CD4-positive, CD25-positive, alpha-beta regulatory T cell (primary cell): ENCODE data around the gene AAMP. TPM values are rescaled to one million over a fixed set of nuclear protein-coding genes. Genes with fewer than 3 reads are reported as not detected.
A peak's percentile ranks its signal among the peaks of the same experiment; 100 is the strongest.

Experiments used
- ATAC-seq, 2 donors: fragments of 150-1000 bp; cut with Tn5 transposase; one replicate each; pipeline ENCODE4 v1.10.0; 2021; ENCODE audit warnings: low read depth in 2 of 2, moderate number of reproducible peaks in 2 of 2, moderate library complexity in 1 of 2
- DNase-seq, 3 donors: peaks; one replicate each; pipeline versions ENCODE4 v3.0.0 to v3.0.0-alpha.2; 2012 to 2022; ENCODE audit warnings: mixed read lengths in 1 of 3
- H3K27ac ChIP-seq: one replicate; pipeline ENCODE4 v1.7.0; 2013; ENCODE audit warnings: mild to moderate bottlenecking, low read length; ENCODE audit not compliant: insufficient read depth, poor library complexity, severe bottlenecking
- H3K27me3 ChIP-seq: one replicate; pipeline ENCODE4 v1.7.0; 2013; ENCODE audit warnings: low read length; ENCODE audit not compliant: control insufficient read depth, insufficient read depth
- H3K36me3 ChIP-seq: one replicate; pipeline ENCODE4 v1.7.0; 2013; ENCODE audit warnings: mild to moderate bottlenecking, low read length, moderate library complexity; ENCODE audit not compliant: control insufficient read depth, insufficient read depth
- H3K4me1 ChIP-seq: 2 replicates; pipeline ENCODE4 v1.7.0; 2013; ENCODE audit warnings: mild to moderate bottlenecking, low read length; ENCODE audit not compliant: insufficient read depth, control insufficient read depth, poor library complexity, severe bottlenecking
- H3K4me3 ChIP-seq: one replicate; pipeline ENCODE4 v1.7.0; 2013; ENCODE audit warnings: low read depth, mild to moderate bottlenecking, low read length, moderate library complexity
- H3K9me3 ChIP-seq, 2 experiments: 1 replicate in 1 of 2; 2 replicates in 1 of 2; pipeline ENCODE4 v1.7.0; 2013; ENCODE audit warnings: low read length in 2 of 2, mild to moderate bottlenecking in 1 of 2, moderate library complexity in 1 of 2; ENCODE audit not compliant: control insufficient read depth in 2 of 2
- H3K27ac Mint-ChIP-seq, 3 donors: one replicate each; pipeline ENCODE4 v1.8.0; 2020 to 2022; ENCODE audit warnings: mild to moderate bottlenecking in 3 of 3, mixed read lengths in 3 of 3, moderate library complexity in 2 of 3
- H3K27me3 Mint-ChIP-seq: one replicate; pipeline ENCODE4 v1.8.0; 2022; ENCODE audit warnings: mild to moderate bottlenecking, mixed read lengths
- H3K36me3 Mint-ChIP-seq: one replicate; pipeline ENCODE4 v1.8.0; 2020; ENCODE audit warnings: mixed read lengths
- H3K4me1 Mint-ChIP-seq, 4 donors: one replicate each; pipeline ENCODE4 v1.8.0; 2020 to 2022; ENCODE audit warnings: mixed read lengths in 4 of 4, mild to moderate bottlenecking in 1 of 4
- H3K4me3 Mint-ChIP-seq, 4 donors: one replicate each; pipeline ENCODE4 v1.8.0; 2020 to 2022; ENCODE audit warnings: mild to moderate bottlenecking in 4 of 4, mixed read lengths in 4 of 4, moderate library complexity in 3 of 4
- H3K9me3 Mint-ChIP-seq, 7 donors: one replicate each; pipeline ENCODE4 v1.8.0; 2020 to 2022; ENCODE audit warnings: mixed read lengths in 7 of 7, mild to moderate bottlenecking in 3 of 7, moderate library complexity in 2 of 7
- polyA plus RNA-seq, 4 donors: library from polyadenylated mRNA; unstranded; fragments of 300-500 nt; fragmentation: Illumina TruSeq; gene quantifications; one replicate each; pipeline ENCODE4 v1.2.3, GENCODE V29; 2021
- total RNA-seq: library from RNA; stranded (reverse); gene quantifications from one replicate; pipeline ENCODE4 v1.2.3, GENCODE V29; 2022

Gene AAMP
- total and polyA plus RNA-seq, 5 donors from 2014 or later, result 55.8 to 92.2 (median 87.8) TPM

- peaks cover 76% of the 10 kb centered on the region for H3K36me3 ChIP-seq
- H3K27ac ChIP-seq, result peak overlapping the region; percentile 78
- Mint-ChIP-seq H3K4me1 (peaks cover 32 to 82% (median 61%) of the 10 kb centered on the region in 4 donors), H3K27ac (peak overlapping the region; percentile 42 to 87 (median 60)), H3K27me3 (no peaks in the 10 kb centered on the region), H3K36me3 (peaks cover 51% of the 10 kb centered on the region), H3K9me3 (no peaks in the 10 kb centered on the region), H3K4me3 (peak overlapping the region in 3 of 4 donors; percentile 4 to 77 (median 58))
- ATAC-seq (no peak), DNase-seq (peak in 1 of 3 donors; percentile 38)
- peaks cover 61% of the 10 kb centered on the region for H3K4me1 ChIP-seq
- peak overlapping the region; percentile 68 for H3K4me3 ChIP-seq
- H3K9me3 ChIP-seq, result no peaks in the 10 kb centered on the region
- no peaks in the 10 kb centered on the region for H3K27me3 ChIP-seq
These were observed 40.1 kb downstream of the AAMP start for GRCh38 chr2:218229851-218230250.

GRCh38 chr2:218229239-218229638 is 40.7 kb downstream of the AAMP start:
- no peaks in the 10 kb centered on the region for H3K9me3 ChIP-seq
- H3K4me3 ChIP-seq, result peak overlapping the region; percentile 68
- Mint-ChIP-seq H3K9me3 (no peaks in the 10 kb centered on the region), H3K27me3 (no peaks in the 10 kb centered on the region), H3K27ac (peak overlapping the region; percentile 87 to 92 (median 92)), H3K36me3 (peaks cover 53% of the 10 kb centered on the region), H3K4me3 (peak overlapping the region; percentile 63 to 93 (median 78)), H3K4me1 (peaks cover 32 to 85% (median 62%) of the 10 kb centered on the region in 4 donors)
- peak; percentile 30 to 86 (median 64) for DNase-seq
- H3K36me3 ChIP-seq, result peaks cover 76% of the 10 kb centered on the region
- H3K27me3 ChIP-seq, result no peaks in the 10 kb centered on the region
- peaks cover 67% of the 10 kb centered on the region for H3K4me1 ChIP-seq
- peak overlapping the region; percentile 78 for H3K27ac ChIP-seq
- ATAC-seq, result peak; percentile 93 to 94

- Mint-ChIP-seq H3K9me3 (no peaks in the 10 kb centered on the region), H3K4me3 (peak overlapping the region; percentile 26 to 93 (median 78)), H3K27ac (peak overlapping the region; percentile 87 to 92 (median 92)), H3K36me3 (peaks cover 52% of the 10 kb centered on the region), H3K27me3 (no peaks in the 10 kb centered on the region), H3K4me1 (peaks cover 38 to 86% (median 66%) of the 10 kb centered on the region in 4 donors)
- H3K27me3 ChIP-seq, result no peaks in the 10 kb centered on the region
- peak overlapping the region; percentile 78 for H3K27ac ChIP-seq
- H3K9me3 ChIP-seq, result no peaks in the 10 kb centered on the region
- H3K4me1 ChIP-seq, result peaks cover 74% of the 10 kb centered on the region
- DNase-seq, result no peak
- H3K36me3 ChIP-seq, result peaks cover 76% of the 10 kb centered on the region
- ATAC-seq, result no peak
- peak overlapping the region; percentile 68 for H3K4me3 ChIP-seq
These were observed 41.4 kb downstream of the AAMP start for GRCh38 chr2:218228366-218229090.

- H3K27me3 ChIP-seq, result no peaks in the 10 kb centered on the region
- no peak for ATAC-seq
- peaks cover 87% of the 10 kb centered on the region for H3K4me1 ChIP-seq
- Mint-ChIP-seq H3K9me3 (no peaks in the 10 kb centered on the region), H3K36me3 (peaks cover 46% of the 10 kb centered on the region), H3K27me3 (no peaks in the 10 kb centered on the region), H3K4me3 (peak overlapping the region in 3 of 4 donors; percentile 38 to 72 (median 54)), H3K27ac (peak overlapping the region; percentile 60 to 86 (median 65)), H3K4me1 (peaks cover 43 to 92% (median 69%) of the 10 kb centered on the region in 4 donors)
- peak overlapping the region; percentile 30 for H3K27ac ChIP-seq
- H3K36me3 ChIP-seq, result peaks cover 73% of the 10 kb centered on the region
- H3K9me3 ChIP-seq, result no peaks in the 10 kb centered on the region
- no peak for DNase-seq
- H3K4me3 ChIP-seq, result no peak overlapping the region
These were observed 43.0 kb downstream of the AAMP start for GRCh38 chr2:218226903-218227302.

GRCh38 chr2:218224186-218224585 is 45.8 kb downstream of the AAMP start:
- no peak for ATAC-seq
- no peaks in the 10 kb centered on the region for H3K27me3 ChIP-seq
- no peaks in the 10 kb centered on the region for H3K9me3 ChIP-seq
- peak overlapping the region; percentile 74 to 91 (median 85) for H3K27ac Mint-ChIP-seq
- H3K4me1 Mint-ChIP-seq, result peaks cover 49 to 94% (median 76%) of the 10 kb centered on the region in 4 donors
- H3K9me3 Mint-ChIP-seq, result no peaks in the 10 kb centered on the region
- H3K4me3 ChIP-seq, result peak overlapping the region; percentile 77
- peak overlapping the region; percentile 98 for H3K27ac ChIP-seq
- no peaks in the 10 kb centered on the region for H3K27me3 Mint-ChIP-seq
- peaks cover 58% of the 10 kb centered on the region for H3K36me3 ChIP-seq
- peak overlapping the region; percentile 67 to 91 (median 80) for H3K4me3 Mint-ChIP-seq
- peaks cover 94% of the 10 kb centered on the region for H3K4me1 ChIP-seq
- DNase-seq, result no peak
- peaks cover 49% of the 10 kb centered on the region for H3K36me3 Mint-ChIP-seq

GRCh38 chr2:218223046-218223445 is 46.9 kb downstream of the AAMP start:
- H3K9me3 Mint-ChIP-seq, result peaks cover 0 to under 1% (median 0%) of the 10 kb centered on the region in 7 donors
- Histone ChIP-seq H3K9me3 (no peaks in the 10 kb centered on the region), H3K27ac (peak overlapping the region; percentile 98), H3K4me3 (peak overlapping the region; percentile 77), H3K36me3 (peaks cover 54% of the 10 kb centered on the region), H3K27me3 (no peaks in the 10 kb centered on the region), H3K4me1 (peaks cover 95% of the 10 kb centered on the region)
- peak overlapping the region in 2 of 3 donors; percentile 43 to 91 for H3K27ac Mint-ChIP-seq
- peaks cover 51% of the 10 kb centered on the region for H3K36me3 Mint-ChIP-seq
- H3K4me1 Mint-ChIP-seq, result peaks cover 50 to 89% (median 71%) of the 10 kb centered on the region in 4 donors
- H3K27me3 Mint-ChIP-seq, result no peaks in the 10 kb centered on the region
- H3K4me3 Mint-ChIP-seq, result peak overlapping the region; percentile 68 to 99 (median 84)
- DNase-seq (peak in 1 of 3 donors; percentile 46), ATAC-seq (peak; percentile 59 to 67)

GRCh38 chr2:218221000-218221399 is 48.9 kb downstream of the AAMP start:
- Mint-ChIP-seq H3K27ac (peak overlapping the region; percentile 86 to 91 (median 88)), H3K9me3 (peaks cover 0 to 1% (median 0%) of the 10 kb centered on the region in 7 donors), H3K36me3 (peaks cover 46% of the 10 kb centered on the region), H3K27me3 (no peaks in the 10 kb centered on the region), H3K4me3 (peak overlapping the region; percentile 89 to 99 (median 94)), H3K4me1 (peaks cover 46 to 81% (median 68%) of the 10 kb centered on the region in 4 donors)
- DNase-seq (no peak), ATAC-seq (no peak)
- Histone ChIP-seq H3K4me3 (peak overlapping the region; percentile 98), H3K27ac (peak overlapping the region; percentile 98), H3K27me3 (no peaks in the 10 kb centered on the region), H3K9me3 (no peaks in the 10 kb centered on the region), H3K4me1 (peaks cover 83% of the 10 kb centered on the region), H3K36me3 (peaks cover 39% of the 10 kb centered on the region)
